ENCODE measurements around the gene NHSL1. TPM values are rescaled to one million over a fixed set of nuclear protein-coding genes. Genes with fewer than 3 reads are reported as not detected.

The NHSL1 gene
- total RNA-seq, 2 experiments from 2014 or later: 0.68 to 0.76 TPM

GRCh38 chr6:138420356-138420755 lies 78.9 kb downstream of the NHSL1 start:
- DNase-seq: no peak
- no peak overlapping the region for H3K4me3 Mint-ChIP-seq
- H3K4me1 Mint-ChIP-seq: peaks cover 5% of the 10 kb centered on the region
- no peaks in the 10 kb centered on the region for H3K9me3 Mint-ChIP-seq
- peaks cover 22% of the 10 kb centered on the region for H3K36me3 Mint-ChIP-seq
- H3K27ac Mint-ChIP-seq: no peak overlapping the region
- H3K27me3 Mint-ChIP-seq: no peaks in the 10 kb centered on the region

- Mint-ChIP-seq H3K27me3 (no peaks in the 10 kb centered on the region), H3K4me3 (no peak overlapping the region), H3K4me1 (peaks cover 5% of the 10 kb centered on the region), H3K27ac (no peak overlapping the region), H3K9me3 (no peaks in the 10 kb centered on the region), H3K36me3 (peaks cover 22% of the 10 kb centered on the region)
- no peak for DNase-seq
Measured at GRCh38 chr6:138419766-138420165, 79.5 kb downstream of the NHSL1 start.

DNA sequence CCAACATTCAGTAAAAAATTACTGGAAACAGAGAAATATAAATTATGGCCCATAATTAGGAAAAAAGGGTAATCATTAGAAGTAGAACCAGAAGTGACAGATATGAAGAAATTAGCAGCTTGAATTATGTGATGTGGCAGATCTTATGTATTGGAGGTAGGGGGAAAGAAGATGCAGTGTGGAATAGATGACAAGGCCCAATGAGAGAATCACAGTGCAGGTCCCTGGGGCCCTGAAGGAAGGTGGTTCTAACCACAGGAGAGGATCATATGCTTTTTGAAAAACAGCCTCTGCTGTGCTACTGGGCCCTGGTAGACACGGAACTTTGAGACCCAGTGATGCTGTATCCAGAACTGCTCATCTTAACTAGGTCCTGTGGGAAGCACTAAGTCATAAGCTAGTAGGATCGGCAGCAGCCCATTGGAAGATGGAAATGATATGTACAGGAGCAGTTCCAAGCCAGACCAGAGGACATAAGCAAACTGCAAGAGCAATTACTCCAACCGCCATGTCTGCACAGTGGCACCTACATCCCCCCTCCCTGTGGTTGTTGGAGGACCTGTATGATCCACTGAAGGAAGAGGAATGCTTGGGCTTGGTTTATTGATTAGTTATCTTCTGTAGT lies 81.1 kb downstream of the NHSL1 start:
- Mint-ChIP-seq H3K27ac (no peak overlapping the region), H3K4me1 (peaks cover 3% of the 10 kb centered on the region), H3K4me3 (no peak overlapping the region), H3K36me3 (peaks cover 30% of the 10 kb centered on the region), H3K27me3 (no peaks in the 10 kb centered on the region), H3K9me3 (no peaks in the 10 kb centered on the region)
- DNase-seq: no peak

- H3K4me1 Mint-ChIP-seq: no peaks in the 10 kb centered on the region
- no peak for DNase-seq
- H3K36me3 Mint-ChIP-seq: peaks cover 35% of the 10 kb centered on the region
- peak overlapping the region; percentile 0 for H3K27ac Mint-ChIP-seq
- H3K4me3 Mint-ChIP-seq: no peak overlapping the region
- H3K9me3 Mint-ChIP-seq: no peaks in the 10 kb centered on the region
- no peaks in the 10 kb centered on the region for H3K27me3 Mint-ChIP-seq
Measured at GRCh38 chr6:138417493-138418117, 81.7 kb downstream of the NHSL1 start.

- Mint-ChIP-seq H3K9me3 (no peaks in the 10 kb centered on the region), H3K36me3 (peaks cover 43% of the 10 kb centered on the region), H3K27ac (no peak overlapping the region), H3K4me1 (peaks cover 6% of the 10 kb centered on the region), H3K27me3 (no peaks in the 10 kb centered on the region), H3K4me3 (no peak overlapping the region)
- DNase-seq: no peak
Measured at GRCh38 chr6:138416206-138416605, 83.1 kb downstream of the NHSL1 start.

GRCh38 chr6:138415125-138415524 lies 84.2 kb downstream of the NHSL1 start:
- Mint-ChIP-seq H3K27ac (no peak overlapping the region), H3K4me1 (peaks cover 12% of the 10 kb centered on the region), H3K4me3 (no peak overlapping the region), H3K27me3 (no peaks in the 10 kb centered on the region), H3K9me3 (no peaks in the 10 kb centered on the region), H3K36me3 (peaks cover 43% of the 10 kb centered on the region)
- DNase-seq: no peak

DNA sequence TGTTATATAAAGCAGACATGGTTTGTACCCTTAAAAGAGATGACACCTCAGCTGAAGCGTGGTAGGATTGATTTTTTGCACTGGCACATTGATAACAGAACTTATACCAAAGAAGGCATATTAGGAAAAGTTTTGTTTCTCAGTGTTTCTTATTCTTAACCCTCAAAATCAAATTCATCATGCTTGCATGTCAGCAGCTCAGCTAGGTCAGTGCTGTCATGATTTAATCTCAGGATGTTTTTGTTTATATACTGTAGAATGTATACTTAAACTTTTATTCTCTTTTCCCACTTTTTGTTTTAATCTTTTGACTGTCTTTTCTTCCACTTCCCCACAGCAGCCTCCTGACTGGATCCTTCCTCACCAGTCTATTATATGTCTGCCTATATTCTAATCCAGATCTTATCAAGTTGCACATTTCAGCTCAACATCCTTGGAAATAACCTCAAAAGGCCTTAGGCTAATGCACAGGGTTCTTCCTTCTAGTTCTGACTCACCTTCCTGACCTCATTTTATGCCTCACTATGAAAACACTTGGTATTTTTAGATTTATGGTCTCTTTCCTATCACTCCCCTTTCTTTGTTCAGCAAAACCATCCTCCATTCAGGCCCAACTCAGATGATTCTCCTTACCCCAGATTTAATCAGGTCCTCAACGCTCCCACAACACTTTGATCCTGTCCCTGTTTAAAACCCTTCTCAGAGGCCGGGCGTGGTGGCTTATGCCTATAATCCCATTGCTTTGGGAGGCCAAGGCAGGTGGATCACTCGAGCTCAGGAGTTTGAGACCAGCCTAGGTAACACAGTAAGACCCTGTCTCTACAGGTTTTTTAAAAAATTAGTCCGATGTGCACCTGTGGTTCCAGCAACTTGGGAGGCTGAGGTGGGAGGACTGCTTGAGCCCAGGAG lies 88.1 kb downstream of the NHSL1 start:
- Mint-ChIP-seq H3K9me3 (no peaks in the 10 kb centered on the region), H3K36me3 (peaks cover 33% of the 10 kb centered on the region), H3K4me1 (peaks cover 16% of the 10 kb centered on the region), H3K27ac (peak overlapping the region; percentile 84), H3K27me3 (no peaks in the 10 kb centered on the region), H3K4me3 (peak overlapping the region; percentile 40)
- no peak for DNase-seq

DNA sequence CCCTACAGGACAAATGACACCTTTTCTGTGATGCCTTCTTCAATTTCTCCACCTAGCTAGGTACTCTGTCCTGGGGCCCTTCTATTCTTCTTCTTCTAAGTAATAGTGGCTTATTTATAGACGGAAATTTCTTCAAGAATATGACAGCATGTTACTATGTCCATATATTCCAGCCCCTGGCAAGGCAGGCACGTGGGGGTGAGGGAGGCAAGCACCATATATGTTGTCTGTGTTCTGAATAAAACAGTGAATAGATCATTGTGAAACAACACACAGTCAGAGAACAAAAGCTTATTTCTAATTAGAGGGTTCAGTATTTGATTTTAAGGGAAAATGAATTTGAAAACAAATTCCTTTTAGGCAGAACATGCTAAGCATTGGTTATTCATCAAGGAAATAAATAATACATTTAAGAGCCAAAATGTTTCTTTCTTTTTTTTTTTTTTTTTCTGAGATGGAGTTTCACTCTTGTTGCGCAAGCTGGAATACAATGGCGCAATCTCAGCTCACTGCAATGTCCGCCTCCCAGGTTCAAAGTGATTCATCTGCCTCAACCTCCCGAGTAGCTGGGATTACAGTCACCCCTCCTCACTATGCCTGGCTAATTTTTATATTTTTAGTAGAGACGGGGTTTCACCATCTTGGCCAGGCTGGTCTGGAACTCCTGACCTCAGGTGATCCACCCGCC lies 89.1 kb downstream of the NHSL1 start:
- peaks cover 22% of the 10 kb centered on the region for H3K4me1 Mint-ChIP-seq
- H3K27ac Mint-ChIP-seq: peak overlapping the region; percentile 84
- no peaks in the 10 kb centered on the region for H3K9me3 Mint-ChIP-seq
- no peaks in the 10 kb centered on the region for H3K27me3 Mint-ChIP-seq
- no peak overlapping the region for H3K4me3 Mint-ChIP-seq
- DNase-seq: no peak
- H3K36me3 Mint-ChIP-seq: peaks cover 38% of the 10 kb centered on the region

DNA sequence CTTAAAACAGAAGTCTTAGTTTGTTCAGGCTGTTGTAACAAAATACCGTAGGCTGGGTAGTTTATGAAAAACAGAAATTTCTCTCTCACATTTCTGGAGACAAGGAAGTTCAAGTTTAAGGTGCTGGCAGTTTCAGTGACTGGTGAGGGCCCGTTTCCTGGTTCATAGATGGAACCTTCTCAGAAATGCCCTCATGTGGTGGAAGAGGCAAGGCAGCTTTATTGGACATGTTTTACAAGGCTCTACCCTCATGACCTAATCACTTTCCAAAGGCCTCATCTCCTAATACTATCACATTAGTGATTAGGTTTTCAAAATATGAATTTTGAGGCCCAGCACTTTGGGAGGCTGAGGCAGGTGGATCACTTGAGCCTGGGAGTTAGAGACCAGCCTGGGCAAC lies 92.9 kb downstream of the NHSL1 start:
- Mint-ChIP-seq H3K9me3 (no peaks in the 10 kb centered on the region), H3K4me1 (peaks cover 27% of the 10 kb centered on the region), H3K36me3 (peaks cover 21% of the 10 kb centered on the region), H3K4me3 (no peak overlapping the region), H3K27me3 (no peaks in the 10 kb centered on the region), H3K27ac (peak overlapping the region; percentile 39)
- no peak for DNase-seq

DNA sequence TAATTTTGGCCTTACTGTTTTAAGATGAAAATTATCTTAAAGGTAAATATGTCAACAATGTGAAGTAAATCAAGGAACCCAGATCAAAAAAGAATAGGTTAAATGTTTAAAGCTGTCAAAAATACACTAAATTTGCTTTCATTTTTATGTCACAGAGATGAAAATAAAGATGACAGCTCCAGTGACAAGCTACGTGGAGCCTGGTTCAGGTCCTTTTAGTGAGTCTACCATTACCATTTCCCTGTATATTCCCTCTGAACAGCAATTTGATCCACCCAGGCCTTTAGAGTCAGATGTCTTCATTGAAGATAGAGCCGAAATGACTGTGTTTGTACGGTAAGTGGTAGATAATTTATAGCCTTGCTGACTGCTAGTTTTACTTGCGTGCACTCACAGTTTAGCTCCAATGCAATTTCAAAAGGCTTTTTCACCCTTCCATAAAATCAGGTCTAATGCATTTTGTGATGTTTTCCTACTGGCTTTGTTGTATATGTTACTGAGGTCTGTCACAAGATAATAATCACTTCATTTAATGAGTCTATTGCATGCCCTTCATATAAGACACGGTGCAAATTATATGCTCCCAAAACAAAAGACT lies 93.4 kb downstream of the NHSL1 start:
- no peaks in the 10 kb centered on the region for H3K9me3 Mint-ChIP-seq
- peak overlapping the region; percentile 39 for H3K27ac Mint-ChIP-seq
- peaks cover 20% of the 10 kb centered on the region for H3K36me3 Mint-ChIP-seq
- DNase-seq: no peak
- no peaks in the 10 kb centered on the region for H3K27me3 Mint-ChIP-seq
- H3K4me1 Mint-ChIP-seq: peaks cover 22% of the 10 kb centered on the region
- H3K4me3 Mint-ChIP-seq: peak overlapping the region; percentile 45

GRCh38 chr6:138404666-138405337 lies 94.5 kb downstream of the NHSL1 start:
- no peak for DNase-seq
- no peaks in the 10 kb centered on the region for H3K27me3 Mint-ChIP-seq
- peaks cover 17% of the 10 kb centered on the region for H3K4me1 Mint-ChIP-seq
- H3K27ac Mint-ChIP-seq: peak overlapping the region; percentile 70
- H3K4me3 Mint-ChIP-seq: peak overlapping the region; percentile 83
- no peaks in the 10 kb centered on the region for H3K9me3 Mint-ChIP-seq
- peaks cover 20% of the 10 kb centered on the region for H3K36me3 Mint-ChIP-seq

- DNase-seq: peak; percentile 91
- H3K4me1 Mint-ChIP-seq: peaks cover 17% of the 10 kb centered on the region
- H3K9me3 Mint-ChIP-seq: no peaks in the 10 kb centered on the region
- peaks cover 20% of the 10 kb centered on the region for H3K36me3 Mint-ChIP-seq
- no peaks in the 10 kb centered on the region for H3K27me3 Mint-ChIP-seq
- H3K27ac Mint-ChIP-seq: peak within 1 kb of the TSS; percentile 84
- peak within 1 kb of the TSS; percentile 83 for H3K4me3 Mint-ChIP-seq
Measured at GRCh38 chr6:138403801-138404665, 95.3 kb downstream of the NHSL1 start, which contains the start of gene HEBP2. HEBP2 (plus strand) TSS chr6:138404223; CDS start chr6:138404496, 273 bp downstream.

GRCh38 chr6:138403324-138403800 lies 95.9 kb downstream of the NHSL1 start:
- Mint-ChIP-seq H3K27ac (peak overlapping the region; percentile 84), H3K27me3 (no peaks in the 10 kb centered on the region), H3K4me1 (peaks cover 17% of the 10 kb centered on the region), H3K4me3 (peak overlapping the region; percentile 81), H3K9me3 (no peaks in the 10 kb centered on the region), H3K36me3 (peaks cover 14% of the 10 kb centered on the region)
- peak; percentile 54 for DNase-seq

Measured in activated naive CD8-positive, alpha-beta T cell treated with anti-CD3 and anti-CD28 coated beads for 36 hours (primary cell).